ENCODE data around the gene CLDN15. TPM values are rescaled to one million over a fixed set of nuclear protein-coding genes. Genes with fewer than 3 reads are reported as not detected.

The CLDN15 gene
- total RNA-seq, 1 experiment from 2014 or later, result 6.5 TPM

- H3K27ac Mint-ChIP-seq, result no peak overlapping the region
- CTCF ChIA-PET, result no interaction called here
- H3K9me3 Mint-ChIP-seq, result no peaks in the 10 kb centered on the region
- no peak for DNase-seq (ENCODE audit: low spot score)
- no peak overlapping the region for H3K4me3 Mint-ChIP-seq
- H3K36me3 Mint-ChIP-seq, result peaks cover 34% of the 10 kb centered on the region
- H3K4me1 Mint-ChIP-seq, result peaks cover 12% of the 10 kb centered on the region
- H3K27me3 Mint-ChIP-seq (ENCODE audit: low read depth), result no peaks in the 10 kb centered on the region
- POLR2A ChIA-PET, result no interaction called here
- TF ChIP-seq CBFB (CRISPR knock-in tag; IDR thresholded peaks at IDR 0.05; ENCODE audit: low read depth), result no peak
- no peak for TF ChIP-seq USF1 (CRISPR knock-in tag; IDR thresholded peaks at IDR 0.05)
- TF ChIP-seq MXD4 (CRISPR knock-in tag; IDR thresholded peaks at IDR 0.05; ENCODE audit: borderline replicate concordance), result no peak
- TF ChIP-seq ZNF232 (CRISPR knock-in tag; IDR thresholded peaks at IDR 0.05), result no peak
- no peak for TF ChIP-seq ZBTB43 (CRISPR knock-in tag; IDR thresholded peaks at IDR 0.05)
- no peak for TF ChIP-seq RORB (CRISPR knock-in tag; IDR thresholded peaks at IDR 0.05)
- TF ChIP-seq AR (CRISPR knock-in tag; IDR thresholded peaks at IDR 0.05), result no peak
- TF ChIP-seq TEAD4 (CRISPR knock-in tag; IDR thresholded peaks at IDR 0.05), result no peak
- TF ChIP-seq ZNF121 (CRISPR knock-in tag; IDR thresholded peaks at IDR 0.05), result no peak
- TF ChIP-seq ATF2 (CRISPR knock-in tag; IDR thresholded peaks at IDR 0.05; ENCODE audit: borderline replicate concordance, low read depth), result no peak
- TF ChIP-seq HMGA2 (CRISPR knock-in tag; IDR thresholded peaks at IDR 0.05), result no peak
- no peak for TF ChIP-seq ZNF263 (CRISPR knock-in tag; IDR thresholded peaks at IDR 0.05; ENCODE audit: low read depth)
- TF ChIP-seq ZNF416 (CRISPR knock-in tag; IDR thresholded peaks at IDR 0.05), result no peak
- TF ChIP-seq MLX (CRISPR knock-in tag; IDR thresholded peaks at IDR 0.05), result no peak
- no peak for TF ChIP-seq EMX1 (CRISPR knock-in tag; IDR thresholded peaks at IDR 0.05)
- TF ChIP-seq STAT6 (CRISPR knock-in tag; conservative IDR thresholded peaks at IDR 0.05; ENCODE audit: low read depth), result no peak
- TF ChIP-seq TP53 (CRISPR knock-in tag; IDR thresholded peaks at IDR 0.05), result no peak
- no peak for TF ChIP-seq ETV6 (CRISPR knock-in tag; IDR thresholded peaks at IDR 0.05)
- no peak for ATAC-seq
These were observed 12.0 kb downstream of the CLDN15 start for GRCh38 chr7:101225650-101226049.

Data from WTC11 (cell line).